ENCODE measurements around the gene DAP3.
"Not testable (repeated sequence)": the region's sequence is repeated elsewhere in the genome, so short reads cannot be mapped to it uniquely, and the experiment has no call there.

The DAP3 gene

GRCh38 chr1:155748141-155748540, 59.2 kb downstream of the DAP3 start:
- H3K4me1 ChIP-seq (ENCODE audit: insufficient read depth, low read length); H3K4me3 ChIP-seq (ENCODE audit: low read length); H2AFZ ChIP-seq (ENCODE audit: low read depth, low read length); H3K9me3 ChIP-seq (ENCODE audit: low read length); H3K27me3 ChIP-seq (ENCODE audit: insufficient read depth, low read length): not testable (repeated sequence)
- peaks cover 30% of the 10 kb centered on the region for H3K36me3 ChIP-seq (ENCODE audit: insufficient read depth, low read length)

GRCh38 chr1:155759017-155759416, 70.1 kb downstream of the DAP3 start:
- not testable (repeated sequence) for H2AFZ ChIP-seq (ENCODE audit: low read depth, low read length); H3K9me3 ChIP-seq (ENCODE audit: low read length); H3K27me3 ChIP-seq (ENCODE audit: insufficient read depth, low read length); H3K4me1 ChIP-seq (ENCODE audit: insufficient read depth, low read length); H3K4me3 ChIP-seq (ENCODE audit: low read length)
- H3K36me3 ChIP-seq (ENCODE audit: insufficient read depth, low read length): peaks cover 83% of the 10 kb centered on the region

- H3K36me3 ChIP-seq (ENCODE audit: insufficient read depth, low read length): peaks cover 85% of the 10 kb centered on the region
- H3K27me3 ChIP-seq (ENCODE audit: insufficient read depth, low read length): no peaks in the 10 kb centered on the region
- H3K4me1 ChIP-seq (ENCODE audit: insufficient read depth, low read length): no peaks in the 10 kb centered on the region
- no peak overlapping the region for H3K4me3 ChIP-seq (ENCODE audit: low read length)
- no peaks in the 10 kb centered on the region for H3K9me3 ChIP-seq (ENCODE audit: low read length)
- H2AFZ ChIP-seq (ENCODE audit: low read depth, low read length): no peak overlapping the region
These were observed 71.2 kb downstream of the DAP3 start for GRCh38 chr1:155759966-155760630.

GRCh38 chr1:155760751-155761475, 72.0 kb downstream of the DAP3 start:
- Histone ChIP-seq H3K9me3 (ENCODE audit: low read length) (no peaks in the 10 kb centered on the region), H3K27me3 (ENCODE audit: insufficient read depth, low read length) (no peaks in the 10 kb centered on the region), H2AFZ (ENCODE audit: low read depth, low read length) (no peak overlapping the region), H3K36me3 (ENCODE audit: insufficient read depth, low read length) (peaks cover 84% of the 10 kb centered on the region), H3K4me1 (ENCODE audit: insufficient read depth, low read length) (no peaks in the 10 kb centered on the region), H3K4me3 (ENCODE audit: low read length) (no peak overlapping the region)

- no peak overlapping the region for H3K4me3 ChIP-seq (ENCODE audit: low read length)
- no peak overlapping the region for H2AFZ ChIP-seq (ENCODE audit: low read depth, low read length)
- H3K9me3 ChIP-seq (ENCODE audit: low read length): no peaks in the 10 kb centered on the region
- peaks cover 85% of the 10 kb centered on the region for H3K36me3 ChIP-seq (ENCODE audit: insufficient read depth, low read length)
- no peaks in the 10 kb centered on the region for H3K4me1 ChIP-seq (ENCODE audit: insufficient read depth, low read length)
- H3K27me3 ChIP-seq (ENCODE audit: insufficient read depth, low read length): no peaks in the 10 kb centered on the region
These were observed 73.0 kb downstream of the DAP3 start for GRCh38 chr1:155761736-155762405.

GRCh38 chr1:155763090-155763815, 74.4 kb downstream of the DAP3 start:
- not testable (repeated sequence) for H2AFZ ChIP-seq (ENCODE audit: low read depth, low read length); H3K4me3 ChIP-seq (ENCODE audit: low read length); H3K9me3 ChIP-seq (ENCODE audit: low read length); H3K4me1 ChIP-seq (ENCODE audit: insufficient read depth, low read length); H3K27me3 ChIP-seq (ENCODE audit: insufficient read depth, low read length)
- peaks cover 87% of the 10 kb centered on the region for H3K36me3 ChIP-seq (ENCODE audit: insufficient read depth, low read length)

GRCh38 chr1:155763989-155764388, 75.1 kb downstream of the DAP3 start:
- not testable (repeated sequence) for H3K27me3 ChIP-seq (ENCODE audit: insufficient read depth, low read length); H3K9me3 ChIP-seq (ENCODE audit: low read length); H3K4me3 ChIP-seq (ENCODE audit: low read length); H3K4me1 ChIP-seq (ENCODE audit: insufficient read depth, low read length); H2AFZ ChIP-seq (ENCODE audit: low read depth, low read length)
- H3K36me3 ChIP-seq (ENCODE audit: insufficient read depth, low read length): peaks cover 84% of the 10 kb centered on the region

- not testable (repeated sequence) for H2AFZ ChIP-seq (ENCODE audit: low read depth, low read length); H3K9me3 ChIP-seq (ENCODE audit: low read length); H3K4me1 ChIP-seq (ENCODE audit: insufficient read depth, low read length); H3K27me3 ChIP-seq (ENCODE audit: insufficient read depth, low read length); H3K4me3 ChIP-seq (ENCODE audit: low read length)
- peaks cover 86% of the 10 kb centered on the region for H3K36me3 ChIP-seq (ENCODE audit: insufficient read depth, low read length)
These were observed 78.6 kb downstream of the DAP3 start for GRCh38 chr1:155767399-155767989.

GRCh38 chr1:155769257-155769656, 80.4 kb downstream of the DAP3 start:
- no peaks in the 10 kb centered on the region for H3K4me1 ChIP-seq (ENCODE audit: insufficient read depth, low read length)
- H3K9me3 ChIP-seq (ENCODE audit: low read length): no peaks in the 10 kb centered on the region
- H3K27me3 ChIP-seq (ENCODE audit: insufficient read depth, low read length): no peaks in the 10 kb centered on the region
- peaks cover 86% of the 10 kb centered on the region for H3K36me3 ChIP-seq (ENCODE audit: insufficient read depth, low read length)
- H2AFZ ChIP-seq (ENCODE audit: low read depth, low read length): no peak overlapping the region
- H3K4me3 ChIP-seq (ENCODE audit: low read length): no peak overlapping the region

GRCh38 chr1:155773221-155773620, 84.3 kb downstream of the DAP3 start:
- no peak overlapping the region for H2AFZ ChIP-seq (ENCODE audit: low read depth, low read length)
- peaks cover 83% of the 10 kb centered on the region for H3K36me3 ChIP-seq (ENCODE audit: insufficient read depth, low read length)
- H3K4me3 ChIP-seq (ENCODE audit: low read length): no peak overlapping the region
- H3K27me3 ChIP-seq (ENCODE audit: insufficient read depth, low read length): no peaks in the 10 kb centered on the region
- H3K4me1 ChIP-seq (ENCODE audit: insufficient read depth, low read length): no peaks in the 10 kb centered on the region
- no peaks in the 10 kb centered on the region for H3K9me3 ChIP-seq (ENCODE audit: low read length)

GRCh38 chr1:155776414-155776813, 87.5 kb downstream of the DAP3 start:
- H2AFZ ChIP-seq (ENCODE audit: low read depth, low read length): no peak overlapping the region
- peaks cover 82% of the 10 kb centered on the region for H3K36me3 ChIP-seq (ENCODE audit: insufficient read depth, low read length)

GRCh38 chr1:155777582-155777981, 88.7 kb downstream of the DAP3 start:
- H3K9me3 ChIP-seq (ENCODE audit: low read length): no peaks in the 10 kb centered on the region
- no peak overlapping the region for H3K4me3 ChIP-seq (ENCODE audit: low read length)
- H2AFZ ChIP-seq (ENCODE audit: low read depth, low read length): no peak overlapping the region
- H3K36me3 ChIP-seq (ENCODE audit: insufficient read depth, low read length): peaks cover 80% of the 10 kb centered on the region
- H3K27me3 ChIP-seq (ENCODE audit: insufficient read depth, low read length): no peaks in the 10 kb centered on the region
- H3K4me1 ChIP-seq (ENCODE audit: insufficient read depth, low read length): no peaks in the 10 kb centered on the region

More at GRCh38 chr1:155776414-155776813, 87.5 kb downstream of the DAP3 start:
- Histone ChIP-seq H3K4me3 (ENCODE audit: low read length) (no peak overlapping the region), H3K9me3 (ENCODE audit: low read length) (no peaks in the 10 kb centered on the region), H3K27me3 (ENCODE audit: insufficient read depth, low read length) (no peaks in the 10 kb centered on the region), H3K4me1 (ENCODE audit: insufficient read depth, low read length) (no peaks in the 10 kb centered on the region)

All from neuron (in vitro differentiated cells).